Neuronal stem cell (in vitro differentiated cells): ENCODE results near the gene PDE4C.

Experiments
- DNase-seq: peaks from one replicate; pipeline ENCODE4 v3.0.0-alpha.2; 2013; ENCODE audit warnings: low spot score
- H2AFZ ChIP-seq: one replicate; pipeline ENCODE4 v1.6.1; 2013; ENCODE audit warnings: mild to moderate bottlenecking, low read length, inconsistent platforms
- H2AK5ac ChIP-seq: 2 replicates; pipeline ENCODE4 v1.6.1; 2013; ENCODE audit warnings: low read depth, mild to moderate bottlenecking, inconsistent platforms, low read length, moderate library complexity, mixed read lengths
- H2BK120ac ChIP-seq: 2 replicates; pipeline ENCODE4 v1.6.1; 2013; ENCODE audit warnings: low read depth, mild to moderate bottlenecking, inconsistent platforms, low read length, moderate library complexity, mixed read lengths
- H2BK12ac ChIP-seq: one replicate; pipeline ENCODE4 v1.6.1; 2013; ENCODE audit warnings: low read length, inconsistent platforms
- H2BK15ac ChIP-seq: 2 replicates; pipeline ENCODE4 v1.6.1; 2013; ENCODE audit warnings: mild to moderate bottlenecking, low read length, inconsistent platforms, mixed read lengths
- H2BK5ac ChIP-seq: one replicate; pipeline ENCODE4 v1.6.1; 2013; ENCODE audit warnings: inconsistent platforms, mild to moderate bottlenecking, low read length, moderate library complexity
- H3K14ac ChIP-seq: one replicate; pipeline ENCODE4 v1.6.1; 2013; ENCODE audit warnings: low read length, inconsistent platforms
- H3K18ac ChIP-seq: 2 replicates; pipeline ENCODE4 v1.6.1; 2013; ENCODE audit warnings: low read length, inconsistent platforms
- H3K23ac ChIP-seq: 2 replicates; pipeline ENCODE4 v1.6.1; 2013; ENCODE audit warnings: low read depth, mild to moderate bottlenecking, mixed read lengths, low read length, inconsistent platforms; ENCODE audit not compliant: poor library complexity
- H3K27ac ChIP-seq: replicated peaks from 3 replicates; pipeline ENCODE4 v1.5.1; 2013; ENCODE audit warnings: low read length, inconsistent platforms
- H3K27me3 ChIP-seq, 3 experiments: 2 replicates each; pipeline ENCODE4 v1.6.1; 2013; ENCODE audit warnings: low read length in 3 of 3, mild to moderate bottlenecking in 2 of 3, inconsistent platforms in 1 of 3, low read depth in 1 of 3, mixed read lengths in 1 of 3, moderate library complexity in 1 of 3; ENCODE audit not compliant: control insufficient read depth in 3 of 3, insufficient read depth in 3 of 3
- H3K36me3 ChIP-seq, 2 donors: replicated peaks in 1 of 2; 2 replicates each; pipeline ENCODE4 v1.6.1; 2013; ENCODE audit warnings: low read length in 2 of 2; ENCODE audit not compliant: control insufficient read depth in 2 of 2, insufficient read depth in 2 of 2
- H3K4ac ChIP-seq: 2 replicates; pipeline ENCODE4 v1.6.1; 2013; ENCODE audit warnings: inconsistent platforms, mild to moderate bottlenecking, low read length, moderate library complexity
- H3K4me1 ChIP-seq, 2 donors: 1 replicate in 1 of 2; 2 replicates in 1 of 2; pipeline ENCODE4 v1.6.1; 2013; ENCODE audit warnings: low read length in 2 of 2, low read depth in 1 of 2; ENCODE audit not compliant: control insufficient read depth in 2 of 2, insufficient read depth in 1 of 2
- H3K4me2 ChIP-seq: one replicate; pipeline ENCODE4 v1.6.1; 2013; ENCODE audit warnings: mild to moderate bottlenecking, low read length, inconsistent platforms; ENCODE audit not compliant: insufficient read depth, poor library complexity, severe bottlenecking
- H3K4me3 ChIP-seq, 2 donors: 2 replicates each; pipeline ENCODE4 v1.5.1; 2013; ENCODE audit warnings: low read length in 2 of 2, mild to moderate bottlenecking in 2 of 2, inconsistent platforms in 1 of 2, moderate library complexity in 1 of 2
- H3K79me1 ChIP-seq: one replicate; pipeline ENCODE4 v1.6.1; 2013; ENCODE audit warnings: low read depth, mild to moderate bottlenecking, inconsistent platforms, low read length, moderate library complexity
- H3K9ac ChIP-seq: one replicate; pipeline ENCODE4 v1.6.1; 2013; ENCODE audit warnings: mild to moderate bottlenecking, low read depth, low read length, inconsistent platforms; ENCODE audit not compliant: poor library complexity
- H3K9me3 ChIP-seq, 2 donors: replicated peaks in 1 of 2; 2 replicates each; pipeline versions ENCODE3 to v1.6.1; 2013; ENCODE audit warnings: low read length in 2 of 2, mild to moderate bottlenecking in 2 of 2, inconsistent platforms in 1 of 2, low read depth in 1 of 2, mixed read lengths in 1 of 2, moderate library complexity in 1 of 2; ENCODE audit not compliant: control insufficient read depth in 2 of 2, insufficient read depth in 1 of 2
- H4K8ac ChIP-seq: one replicate; pipeline ENCODE4 v1.6.1; 2013; ENCODE audit warnings: low read depth, mild to moderate bottlenecking, inconsistent platforms, low read length, moderate library complexity
- H4K91ac ChIP-seq: one replicate; pipeline ENCODE4 v1.6.1; 2013; ENCODE audit warnings: low read length, low read depth, mild to moderate bottlenecking, inconsistent platforms; ENCODE audit not compliant: poor library complexity
- WGBS, 2 donors: extraction: QIAGEN DNeasy Blood & Tissue Kit; methylation state at CpG; one replicate each; pipeline ENCODE4 v1.1.7; 2013; ENCODE audit warnings: missing lambda C conversion rate in 2 of 2, mixed read lengths in 1 of 2; ENCODE audit not compliant: insufficient read length in 2 of 2, insufficient replicate concordance in 1 of 2; ENCODE audit errors: extremely low coverage in 2 of 2; 5-methylcytosine and 5-hydroxymethylcytosine counted together

PDE4C gene

DNA sequence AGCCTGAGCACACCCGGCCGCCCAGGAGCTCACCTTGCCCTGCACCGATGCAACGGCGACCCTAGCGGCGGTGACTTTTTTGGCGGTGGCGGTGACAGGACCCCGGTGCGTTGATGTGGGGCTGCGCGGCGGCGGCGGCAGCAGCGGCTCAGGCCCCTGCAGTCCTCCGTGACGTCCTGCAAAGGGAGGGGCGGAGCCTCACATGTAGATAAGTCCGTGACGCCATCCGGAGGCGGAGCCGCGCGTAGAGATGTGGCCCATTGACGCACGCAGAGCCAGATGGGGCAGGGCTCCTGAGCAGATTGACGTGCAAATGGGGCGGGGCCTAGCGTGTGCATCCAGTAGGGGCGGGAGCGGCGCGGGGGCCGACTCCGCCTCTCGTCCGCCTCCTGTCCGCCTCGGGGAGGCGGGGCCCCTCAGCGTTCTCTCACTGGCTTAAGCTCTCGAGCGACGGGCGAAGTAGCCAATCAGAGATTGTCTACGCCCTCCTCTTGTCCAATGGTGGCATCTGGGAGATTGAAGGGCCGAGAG is 22.3 kb downstream of the PDE4C start, which contains the start of gene RAB3A:
Gene RAB3A (minus strand): TSS at position 180 of the 531 bp plus-strand sequence. CDS start 1,302 bp downstream, outside the sequence.
- Histone ChIP-seq H3K9ac (peak within 1 kb of the TSS; percentile 91), H3K27ac (peak within 1 kb of the TSS; percentile 95), H3K27me3 (peaks cover 0 to 18% (median 6%) of the 10 kb centered on the region in 3 experiments), H2BK15ac (peak within 1 kb of the TSS; percentile 85), H4K91ac (peak within 1 kb of the TSS; percentile 89), H2BK5ac (peak within 1 kb of the TSS; percentile 90), H3K36me3 (peaks cover 0 to 12% of the 10 kb centered on the region in 2 donors), H2AK5ac (peak within 1 kb of the TSS; percentile 96), H3K4me1 (peaks cover 15% of the 10 kb centered on the region in 2 donors), H3K4me2 (peak within 1 kb of the TSS; percentile 91), H3K79me1 (peaks cover 5% of the 10 kb centered on the region), H3K14ac (peak within 1 kb of the TSS; percentile 100), H2BK120ac (no peak within 1 kb of the TSS), H3K9me3 (peaks cover 0 to 2% of the 10 kb centered on the region in 2 donors), H2BK12ac (peak within 1 kb of the TSS; percentile 82), H3K18ac (peak within 1 kb of the TSS; percentile 92), H3K4ac (no peak within 1 kb of the TSS), H4K8ac (peak within 1 kb of the TSS; percentile 65), H3K4me3 (peak within 1 kb of the TSS; percentile 68 to 81), H3K23ac (peak within 1 kb of the TSS; percentile 98), H2AFZ (peak within 1 kb of the TSS; percentile 86)
- no CpG with 5 or more reads among the region's 50 CpGs for WGBS, 2 donors
- DNase-seq = peak; percentile 100

GRCh38 chr19:18203408-18203862 is 22.8 kb downstream of the PDE4C start:
- H3K4ac ChIP-seq = no peak overlapping the region
- no peak for DNase-seq
- no peak overlapping the region for H3K27ac ChIP-seq
- peak overlapping the region; percentile 100 for H3K14ac ChIP-seq
- WGBS, 2 donors = no CpG with 5 or more reads among the region's 38 CpGs
- H4K91ac ChIP-seq = peak overlapping the region; percentile 89
- peaks cover 0 to 17% of the 10 kb centered on the region in 2 donors for H3K36me3 ChIP-seq
- peak overlapping the region; percentile 90 for H3K18ac ChIP-seq
- peak overlapping the region; percentile 96 for H2AK5ac ChIP-seq
- H3K4me1 ChIP-seq = peaks cover 15% of the 10 kb centered on the region in 2 donors
- H3K23ac ChIP-seq = peak overlapping the region; percentile 98
- H3K79me1 ChIP-seq = peaks cover 6% of the 10 kb centered on the region
- H2BK15ac ChIP-seq = peak overlapping the region; percentile 85
- H3K4me3 ChIP-seq = peak overlapping the region; percentile 68 to 81
- H4K8ac ChIP-seq = no peak overlapping the region
- H2AFZ ChIP-seq = peak overlapping the region; percentile 86
- peak overlapping the region; percentile 91 for H3K9ac ChIP-seq
- no peak overlapping the region for H2BK120ac ChIP-seq
- H3K4me2 ChIP-seq = peak overlapping the region; percentile 91
- peak overlapping the region; percentile 82 for H2BK12ac ChIP-seq
- H2BK5ac ChIP-seq = no peak overlapping the region
- H3K9me3 ChIP-seq = peaks cover 0 to 2% of the 10 kb centered on the region in 2 donors
- peaks cover 0 to 18% (median 6%) of the 10 kb centered on the region in 3 experiments for H3K27me3 ChIP-seq

DNA sequence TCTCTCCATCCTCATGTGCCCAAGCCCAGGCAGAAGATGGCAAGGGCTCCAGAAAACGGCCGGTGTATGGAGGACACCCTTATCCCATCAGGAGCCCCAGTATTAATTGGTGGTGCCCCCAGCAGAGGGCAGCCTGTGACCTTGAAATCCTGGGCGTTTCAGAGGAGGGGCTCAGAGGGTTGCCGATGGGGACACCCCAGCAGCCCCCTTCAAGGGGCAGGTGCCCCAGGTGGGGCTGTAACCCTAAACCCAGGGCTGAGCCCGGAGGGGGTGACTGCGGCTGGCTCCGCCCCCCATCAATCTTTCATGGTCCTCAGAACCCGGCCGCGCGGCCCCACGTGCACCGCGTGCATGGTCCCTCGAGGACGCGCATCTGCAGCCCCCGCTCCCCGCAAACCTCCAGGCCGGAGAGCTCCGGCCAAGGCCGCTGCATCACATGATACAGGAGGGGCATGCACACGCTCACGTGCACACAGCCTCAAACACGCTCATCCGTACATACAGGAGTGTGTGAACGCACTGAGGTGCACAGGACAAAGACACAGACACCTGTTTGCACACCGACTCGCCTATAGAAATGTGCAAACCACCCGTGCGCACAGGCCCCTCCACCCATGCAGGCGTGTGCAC is 23.3 kb downstream of the PDE4C start:
- H3K4ac ChIP-seq = no peak overlapping the region
- peak overlapping the region; percentile 90 for H3K18ac ChIP-seq
- WGBS, 2 donors = no CpG with 5 or more reads among the region's 32 CpGs
- H3K36me3 ChIP-seq = peaks cover 0 to 23% of the 10 kb centered on the region in 2 donors
- no peak overlapping the region for H2BK120ac ChIP-seq
- peaks cover 6% of the 10 kb centered on the region for H3K79me1 ChIP-seq
- peaks cover 15% of the 10 kb centered on the region in 2 donors for H3K4me1 ChIP-seq
- H3K9ac ChIP-seq = peak overlapping the region; percentile 91
- DNase-seq = no peak
- H3K14ac ChIP-seq = peak overlapping the region; percentile 100
- peak overlapping the region; percentile 85 for H2BK15ac ChIP-seq
- H2BK5ac ChIP-seq = no peak overlapping the region
- H2BK12ac ChIP-seq = peak overlapping the region; percentile 82
- peaks cover 0 to 2% of the 10 kb centered on the region in 2 donors for H3K9me3 ChIP-seq
- peak overlapping the region; percentile 86 for H2AFZ ChIP-seq
- H2AK5ac ChIP-seq = peak overlapping the region; percentile 96
- peak overlapping the region; percentile 89 for H4K91ac ChIP-seq
- H3K4me3 ChIP-seq = peak overlapping the region; percentile 68 to 81
- peak overlapping the region; percentile 98 for H3K23ac ChIP-seq
- peaks cover 0 to 18% (median 6%) of the 10 kb centered on the region in 3 experiments for H3K27me3 ChIP-seq
- H4K8ac ChIP-seq = peak overlapping the region; percentile 65
- no peak overlapping the region for H3K27ac ChIP-seq
- peak overlapping the region; percentile 91 for H3K4me2 ChIP-seq

- Histone ChIP-seq H3K79me1 (peaks cover 6% of the 10 kb centered on the region), H2BK5ac (no peak overlapping the region)
Observed at GRCh38 chr19:18202397-18202777, 23.9 kb downstream of the PDE4C start.

More at GRCh38 chr19:18202397-18202777, 23.9 kb downstream of the PDE4C start:
- Histone ChIP-seq H2AFZ (no peak overlapping the region), H3K4ac (no peak overlapping the region), H3K27me3 (peaks cover 0 to 18% (median 6%) of the 10 kb centered on the region in 3 experiments), H2AK5ac (peak overlapping the region; percentile 20), H2BK120ac (no peak overlapping the region), H3K36me3 (peaks cover 0 to 26% of the 10 kb centered on the region in 2 donors), H3K27ac (no peak overlapping the region), H3K4me3 (peak overlapping the region in 1 of 2 donors; percentile 46), H3K4me2 (no peak overlapping the region), H3K18ac (peak overlapping the region; percentile 13), H3K9me3 (peaks cover 0 to 2% of the 10 kb centered on the region in 2 donors), H2BK15ac (peak overlapping the region; percentile 30), H4K91ac (no peak overlapping the region), H3K9ac (no peak overlapping the region), H3K14ac (no peak overlapping the region), H3K23ac (peak overlapping the region; percentile 75), H2BK12ac (no peak overlapping the region), H4K8ac (no peak overlapping the region), H3K4me1 (peaks cover 15% of the 10 kb centered on the region in 2 donors)
- no peak for DNase-seq
- WGBS, 2 donors = no CpG with 5 or more reads among the region's 24 CpGs
